SK-N-MC (cell line): ENCODE results near the gene ABAT.

Source experiments
- EZH2 ChIP-seq: fragments of 200-600 bp; sonication (generic); IDR thresholded peaks from one replicate; pipeline ENCODE4 v1.6.1; 2017; ENCODE audit warnings: antibody characterized with exemption
- POLR2AphosphoS5 ChIP-seq: IDR thresholded peaks from 2 replicates; pipeline ENCODE4 v1.6.1; 2012; ENCODE audit warnings: mild to moderate bottlenecking, low read depth, low read length, borderline replicate concordance

DNA sequence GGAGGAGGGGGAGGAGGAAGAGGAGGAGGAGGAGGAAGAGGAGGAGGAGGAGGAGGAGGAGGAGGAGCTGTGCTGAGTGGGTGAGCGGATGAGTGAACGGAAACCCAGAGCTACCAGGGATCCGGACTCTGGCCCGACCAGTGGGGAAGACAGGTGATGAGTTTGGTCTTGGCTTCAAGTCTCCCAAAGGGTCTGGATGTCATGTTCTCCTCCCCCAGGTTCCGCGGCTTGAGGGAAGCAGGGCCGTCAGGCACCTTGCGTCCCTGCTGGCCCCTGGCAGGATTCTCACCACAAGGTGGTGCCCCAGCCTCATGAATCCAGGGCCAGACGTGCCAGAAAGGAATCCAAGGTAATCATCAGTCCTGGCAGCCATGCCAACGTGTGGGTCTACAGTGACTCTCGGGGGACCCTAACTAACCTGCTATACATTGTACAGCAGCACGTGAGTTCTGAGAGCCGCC is 13.5 kb upstream of the ABAT start:
- no peak for TF ChIP-seq EZH2
- no peak for TF ChIP-seq POLR2AphosphoS5
